ENCODE measurements around the gene FSTL4. TPM values are rescaled to one million over a fixed set of nuclear protein-coding genes. Genes with fewer than 3 reads are reported as not detected.

The FSTL4 gene
- total RNA-seq, 1 donor from 2014 or later = 0.07 TPM

DNA sequence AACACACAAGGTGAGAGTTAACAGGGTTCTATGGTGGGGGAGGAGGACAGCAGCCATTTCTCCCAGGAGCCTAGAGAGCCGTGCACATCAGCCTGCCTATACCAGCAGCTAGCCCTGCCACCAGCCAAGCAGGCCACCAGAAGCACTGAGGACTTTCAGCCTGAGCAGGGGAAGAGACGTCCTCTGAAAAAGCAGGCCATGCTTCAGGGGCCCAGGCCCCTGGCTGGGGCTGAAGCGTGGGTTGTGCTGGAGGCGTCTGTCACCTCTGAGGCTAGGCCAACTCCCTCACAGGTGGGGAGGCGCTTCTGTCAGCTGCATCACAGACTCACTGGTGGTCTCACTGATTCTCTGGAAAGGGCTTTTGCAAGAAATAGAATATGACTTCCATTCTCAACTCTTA, 16.3 kb downstream of the FSTL4 start:
- Mint-ChIP-seq H3K9me3 (ENCODE audit: low read depth) (no peaks in the 10 kb centered on the region), H3K4me3 (ENCODE audit: unreplicated experiment) (no peak overlapping the region), H3K27ac (ENCODE audit: unreplicated experiment) (no peak overlapping the region), H3K36me3 (ENCODE audit: low read depth) (no peaks in the 10 kb centered on the region), H3K27me3 (ENCODE audit: low read depth) (peaks cover 33% of the 10 kb centered on the region), H3K4me1 (ENCODE audit: low read depth) (no peaks in the 10 kb centered on the region)
- DNase-seq (ENCODE audit: low spot score) = no peak
- TF ChIP-seq, protein P1, sequence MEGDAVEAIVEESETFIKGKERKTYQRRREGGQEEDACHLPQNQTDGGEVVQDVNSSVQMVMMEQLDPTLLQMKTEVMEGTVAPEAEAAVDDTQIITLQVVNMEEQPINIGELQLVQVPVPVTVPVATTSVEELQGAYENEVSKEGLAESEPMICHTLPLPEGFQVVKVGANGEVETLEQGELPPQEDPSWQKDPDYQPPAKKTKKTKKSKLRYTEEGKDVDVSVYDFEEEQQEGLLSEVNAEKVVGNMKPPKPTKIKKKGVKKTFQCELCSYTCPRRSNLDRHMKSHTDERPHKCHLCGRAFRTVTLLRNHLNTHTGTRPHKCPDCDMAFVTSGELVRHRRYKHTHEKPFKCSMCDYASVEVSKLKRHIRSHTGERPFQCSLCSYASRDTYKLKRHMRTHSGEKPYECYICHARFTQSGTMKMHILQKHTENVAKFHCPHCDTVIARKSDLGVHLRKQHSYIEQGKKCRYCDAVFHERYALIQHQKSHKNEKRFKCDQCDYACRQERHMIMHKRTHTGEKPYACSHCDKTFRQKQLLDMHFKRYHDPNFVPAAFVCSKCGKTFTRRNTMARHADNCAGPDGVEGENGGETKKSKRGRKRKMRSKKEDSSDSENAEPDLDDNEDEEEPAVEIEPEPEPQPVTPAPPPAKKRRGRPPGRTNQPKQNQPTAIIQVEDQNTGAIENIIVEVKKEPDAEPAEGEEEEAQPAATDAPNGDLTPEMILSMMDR (IDR thresholded peaks at IDR 0.05) = no peak

DNA sequence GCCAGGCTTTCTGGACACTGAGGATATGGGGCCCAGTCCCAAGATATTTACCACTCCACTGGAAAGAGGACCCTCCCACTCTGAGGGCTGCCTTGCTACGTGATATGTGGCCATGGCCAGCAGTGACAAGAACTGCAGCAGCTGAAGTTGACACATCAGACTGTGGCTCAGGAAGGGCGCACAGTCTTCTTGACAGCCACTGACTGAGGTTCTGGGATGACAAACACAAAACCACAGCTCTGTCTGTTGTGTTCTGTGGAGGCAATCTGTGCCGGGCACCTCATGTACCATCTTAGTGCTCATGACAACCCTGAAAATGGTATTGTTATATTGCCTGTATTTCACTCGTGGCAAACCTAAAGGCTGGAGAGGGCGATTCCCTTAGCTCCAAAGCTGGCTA, 16.9 kb downstream of the FSTL4 start:
- H3K36me3 Mint-ChIP-seq (ENCODE audit: low read depth) = no peaks in the 10 kb centered on the region
- TF ChIP-seq, protein P1 (IDR thresholded peaks at IDR 0.05) = no peak
- no peak for DNase-seq (ENCODE audit: low spot score)
- H3K9me3 Mint-ChIP-seq (ENCODE audit: low read depth) = no peaks in the 10 kb centered on the region
- peaks cover 31% of the 10 kb centered on the region for H3K27me3 Mint-ChIP-seq (ENCODE audit: low read depth)
- H3K4me3 Mint-ChIP-seq (ENCODE audit: unreplicated experiment) = no peak overlapping the region
- H3K4me1 Mint-ChIP-seq (ENCODE audit: low read depth) = no peaks in the 10 kb centered on the region
- no peak overlapping the region for H3K27ac Mint-ChIP-seq (ENCODE audit: unreplicated experiment)

DNA sequence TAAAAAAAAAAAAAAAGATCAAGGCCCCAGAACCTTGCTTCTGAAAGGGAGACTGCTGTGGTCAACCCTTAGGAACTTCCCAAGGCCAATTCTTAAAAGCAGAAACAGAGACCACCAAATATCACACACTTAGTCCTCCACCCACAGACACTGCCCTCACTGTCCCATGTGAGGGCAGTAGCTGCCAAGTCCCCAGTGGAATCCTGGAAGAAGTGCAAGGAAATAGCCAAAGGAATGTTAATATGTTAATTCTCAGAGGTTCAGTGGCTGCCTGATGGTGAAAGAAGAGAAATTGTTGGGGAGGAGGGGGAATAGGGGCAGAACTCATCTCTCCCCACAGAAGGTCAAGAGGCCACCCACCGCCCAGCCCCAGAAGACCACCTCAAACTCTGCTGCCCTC, 23.1 kb downstream of the FSTL4 start:
- Mint-ChIP-seq H3K4me1 (ENCODE audit: low read depth) (no peaks in the 10 kb centered on the region), H3K27me3 (ENCODE audit: low read depth) (peaks cover 8% of the 10 kb centered on the region), H3K9me3 (ENCODE audit: low read depth) (no peaks in the 10 kb centered on the region), H3K4me3 (ENCODE audit: unreplicated experiment) (no peak overlapping the region), H3K36me3 (ENCODE audit: low read depth) (no peaks in the 10 kb centered on the region), H3K27ac (ENCODE audit: unreplicated experiment) (no peak overlapping the region)
- TF ChIP-seq, protein P1 (IDR thresholded peaks at IDR 0.05) = peak; percentile 24
- DNase-seq (ENCODE audit: low spot score) = no peak

DNA sequence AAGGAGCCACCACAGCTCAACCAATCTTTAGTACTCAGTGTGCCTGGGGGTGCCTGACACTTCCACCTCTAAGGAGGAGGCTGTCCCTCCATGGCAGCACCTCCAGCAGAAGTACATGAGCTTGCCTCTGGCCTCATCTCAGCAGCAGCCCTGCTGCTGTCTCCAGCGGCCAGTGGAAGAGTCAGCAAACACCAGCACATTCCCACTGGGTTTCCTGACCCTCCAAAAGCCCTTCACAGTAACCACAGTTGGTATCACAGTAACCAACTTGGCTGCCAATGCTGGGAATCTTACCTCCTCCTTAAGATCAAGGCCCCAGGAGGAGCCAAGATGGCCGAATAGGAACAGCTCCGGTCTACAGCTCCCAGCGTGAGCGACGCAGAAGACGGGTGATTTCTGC, 29.4 kb downstream of the FSTL4 start:
- Mint-ChIP-seq H3K4me1 (ENCODE audit: low read depth) (no peaks in the 10 kb centered on the region), H3K36me3 (ENCODE audit: low read depth) (no peaks in the 10 kb centered on the region), H3K27me3 (ENCODE audit: low read depth) (peaks cover 28% of the 10 kb centered on the region), H3K9me3 (ENCODE audit: low read depth) (no peaks in the 10 kb centered on the region), H3K4me3 (ENCODE audit: unreplicated experiment) (no peak overlapping the region), H3K27ac (ENCODE audit: unreplicated experiment) (no peak overlapping the region)
- TF ChIP-seq, protein P1 (IDR thresholded peaks at IDR 0.05) = no peak
- DNase-seq (ENCODE audit: low spot score) = no peak

DNA sequence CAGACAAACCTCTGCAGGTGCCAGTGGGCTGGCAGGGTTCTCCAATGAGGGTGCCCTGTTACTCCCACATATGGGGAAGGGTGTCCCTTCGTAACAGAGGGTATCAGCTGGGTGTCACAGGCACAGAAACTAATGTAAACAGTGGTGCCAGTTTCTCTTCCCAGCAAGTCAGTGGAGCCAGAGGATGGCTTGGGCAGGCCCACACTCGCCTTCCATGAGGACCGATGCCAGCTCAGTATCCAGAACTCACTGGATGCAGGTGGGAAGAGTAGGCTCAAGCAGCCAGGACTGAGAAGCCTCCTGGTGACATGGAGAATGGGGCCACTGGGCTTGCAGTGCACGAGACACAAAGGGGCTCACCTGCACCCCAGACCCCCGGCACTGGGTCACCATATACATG, 30.4 kb downstream of the FSTL4 start:
- Mint-ChIP-seq H3K27me3 (ENCODE audit: low read depth) (peaks cover 34% of the 10 kb centered on the region), H3K4me3 (ENCODE audit: unreplicated experiment) (no peak overlapping the region), H3K4me1 (ENCODE audit: low read depth) (no peaks in the 10 kb centered on the region), H3K27ac (ENCODE audit: unreplicated experiment) (no peak overlapping the region), H3K9me3 (ENCODE audit: low read depth) (no peaks in the 10 kb centered on the region), H3K36me3 (ENCODE audit: low read depth) (no peaks in the 10 kb centered on the region)
- no peak for DNase-seq (ENCODE audit: low spot score)
- TF ChIP-seq, protein P1 (IDR thresholded peaks at IDR 0.05) = no peak
